ENCODE measurements around the gene ALOX15. TPM values are rescaled to one million over a fixed set of nuclear protein-coding genes. Genes with fewer than 3 reads are reported as not detected.
"Not testable (repeated sequence)": the region's sequence is repeated elsewhere in the genome, so short reads cannot be mapped to it uniquely, and the experiment has no call there.

ALOX15 gene
- total RNA-seq, 2 donors from 2014 or later, result 0.24 TPM; not detected in 1

GRCh38 chr17:4620531-4621101 is 20.9 kb downstream of the ALOX15 start:
- no peak overlapping the region for H3K4me3 Mint-ChIP-seq
- no peaks in the 10 kb centered on the region for H3K36me3 Mint-ChIP-seq (ENCODE audit: low read depth)
- no peak for ATAC-seq (replicated peaks)
- H3K27me3 Mint-ChIP-seq, result peaks cover 19% of the 10 kb centered on the region
- H3K9me3 Mint-ChIP-seq, result no peaks in the 10 kb centered on the region
- no peak overlapping the region for H3K27ac Mint-ChIP-seq
- no peaks in the 10 kb centered on the region for H3K4me1 Mint-ChIP-seq

GRCh38 chr17:4617590-4618351 is 23.7 kb downstream of the ALOX15 start:
- H3K4me1 Mint-ChIP-seq, result no peaks in the 10 kb centered on the region
- no peak overlapping the region for H3K4me3 Mint-ChIP-seq
- ATAC-seq (replicated peaks), result no peak
- H3K27me3 Mint-ChIP-seq, result peaks cover 11% of the 10 kb centered on the region
- H3K27ac Mint-ChIP-seq, result no peak overlapping the region
- no peaks in the 10 kb centered on the region for H3K9me3 Mint-ChIP-seq
- H3K36me3 Mint-ChIP-seq (ENCODE audit: low read depth), result no peaks in the 10 kb centered on the region

GRCh38 chr17:4617090-4617489 is 24.4 kb downstream of the ALOX15 start:
- Mint-ChIP-seq H3K9me3 (no peaks in the 10 kb centered on the region), H3K27ac (no peak overlapping the region), H3K36me3 (ENCODE audit: low read depth) (no peaks in the 10 kb centered on the region), H3K27me3 (peaks cover 11% of the 10 kb centered on the region), H3K4me1 (no peaks in the 10 kb centered on the region), H3K4me3 (no peak overlapping the region)
- ATAC-seq (replicated peaks), result no peak

- Mint-ChIP-seq H3K36me3 (ENCODE audit: low read depth) (no peaks in the 10 kb centered on the region), H3K27ac (no peak overlapping the region), H3K9me3 (no peaks in the 10 kb centered on the region), H3K27me3 (peaks cover 11% of the 10 kb centered on the region), H3K4me1 (no peaks in the 10 kb centered on the region), H3K4me3 (no peak overlapping the region)
- ATAC-seq (replicated peaks), result no peak
Observed at GRCh38 chr17:4616476-4616875, 25.0 kb downstream of the ALOX15 start.

DNA sequence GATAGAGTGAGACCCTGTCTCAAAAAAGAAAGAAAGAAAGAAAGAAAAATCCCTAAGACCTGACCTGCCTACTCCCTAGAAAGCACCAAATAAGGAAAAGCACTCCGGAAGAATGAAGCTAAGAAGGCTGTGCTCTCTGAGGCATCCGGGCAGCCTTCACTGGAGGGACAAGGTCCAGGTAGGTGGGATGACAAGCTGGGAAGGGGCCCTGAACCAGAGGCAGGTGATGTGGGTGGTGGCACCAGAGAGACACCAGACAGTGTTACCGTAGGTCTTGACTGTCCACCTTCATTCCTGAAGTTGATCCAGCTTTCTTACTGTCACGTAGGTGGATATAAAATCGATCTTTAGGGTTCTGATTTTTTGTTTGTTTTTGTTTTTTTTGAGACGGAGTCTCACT is 30.8 kb downstream of the ALOX15 start:
- Mint-ChIP-seq H3K36me3 (ENCODE audit: low read depth) (no peaks in the 10 kb centered on the region), H3K4me3 (no peak overlapping the region), H3K27ac (no peak overlapping the region), H3K4me1 (no peaks in the 10 kb centered on the region), H3K27me3 (peaks cover 15% of the 10 kb centered on the region), H3K9me3 (no peaks in the 10 kb centered on the region)
- no peak for ATAC-seq (replicated peaks)

GRCh38 chr17:4610162-4610561 is 31.3 kb downstream of the ALOX15 start:
- Mint-ChIP-seq H3K27me3 (peaks cover 14% of the 10 kb centered on the region), H3K9me3 (no peaks in the 10 kb centered on the region), H3K27ac (no peak overlapping the region), H3K4me1 (no peaks in the 10 kb centered on the region), H3K36me3 (ENCODE audit: low read depth) (no peaks in the 10 kb centered on the region), H3K4me3 (no peak overlapping the region)
- ATAC-seq (replicated peaks), result no peak

GRCh38 chr17:4609761-4610160 is 31.7 kb downstream of the ALOX15 start:
- no peaks in the 10 kb centered on the region for H3K9me3 Mint-ChIP-seq
- H3K36me3 Mint-ChIP-seq (ENCODE audit: low read depth), result no peaks in the 10 kb centered on the region
- ATAC-seq (replicated peaks), result no peak
- H3K27me3 Mint-ChIP-seq, result peaks cover 14% of the 10 kb centered on the region
- no peak overlapping the region for H3K4me3 Mint-ChIP-seq
- H3K4me1 Mint-ChIP-seq, result no peaks in the 10 kb centered on the region
- H3K27ac Mint-ChIP-seq, result no peak overlapping the region

DNA sequence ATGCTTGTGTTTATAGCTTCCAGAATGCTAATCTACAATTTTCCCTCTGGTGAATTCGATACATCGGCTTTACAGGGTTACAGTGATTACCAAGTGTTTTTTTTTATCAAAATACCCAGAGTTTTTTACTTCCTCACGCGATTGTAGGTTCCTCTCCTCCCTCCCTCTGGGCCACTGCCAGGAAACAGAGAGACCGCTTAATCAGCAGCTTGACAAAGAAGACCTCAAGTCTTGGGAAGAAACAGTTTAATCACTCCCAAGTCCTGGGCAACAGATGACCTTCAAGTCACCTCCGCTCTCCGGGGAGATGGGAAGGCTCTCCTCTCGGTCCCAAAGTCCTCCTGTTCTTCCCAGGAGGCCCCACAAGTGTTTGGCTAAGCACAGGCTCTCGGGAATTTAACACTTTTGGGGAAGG is 33.7 kb downstream of the ALOX15 start:
- Mint-ChIP-seq H3K36me3 (ENCODE audit: low read depth) (no peaks in the 10 kb centered on the region), H3K4me3 (no peak overlapping the region), H3K4me1 (no peaks in the 10 kb centered on the region), H3K27me3 (peaks cover 13% of the 10 kb centered on the region), H3K9me3 (no peaks in the 10 kb centered on the region), H3K27ac (no peak overlapping the region)
- no peak for ATAC-seq (replicated peaks)

DNA sequence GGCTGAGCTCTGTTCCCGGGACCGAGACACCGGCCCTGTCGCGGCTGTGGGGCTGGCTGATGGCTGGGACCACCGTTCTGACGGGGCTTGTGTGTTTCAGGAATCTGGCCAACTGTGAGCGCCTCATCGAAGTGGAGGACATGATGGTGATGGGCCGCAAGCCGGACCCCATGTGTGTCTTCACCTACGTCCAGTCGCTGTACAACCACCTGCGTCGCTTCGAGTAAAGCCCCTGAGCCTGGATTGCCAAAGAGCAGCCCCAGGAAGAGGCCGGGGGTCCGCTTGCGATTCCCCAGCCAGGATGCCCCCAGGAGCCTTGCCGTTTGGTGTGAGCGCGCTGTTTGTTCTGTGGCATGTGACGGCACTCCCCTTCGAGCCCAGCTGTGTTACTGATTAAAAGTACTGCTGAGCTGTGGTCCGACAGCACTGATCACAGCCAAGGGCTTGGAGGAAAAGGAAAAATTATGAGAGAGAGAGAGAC is 34.2 kb downstream of the ALOX15 start:
- H3K9me3 Mint-ChIP-seq, result no peaks in the 10 kb centered on the region
- H3K4me1 Mint-ChIP-seq, result no peaks in the 10 kb centered on the region
- H3K36me3 Mint-ChIP-seq (ENCODE audit: low read depth), result no peaks in the 10 kb centered on the region
- no peak overlapping the region for H3K27ac Mint-ChIP-seq
- H3K4me3 Mint-ChIP-seq, result no peak overlapping the region
- peaks cover 13% of the 10 kb centered on the region for H3K27me3 Mint-ChIP-seq
- ATAC-seq (replicated peaks), result no peak

- H3K36me3 Mint-ChIP-seq (ENCODE audit: low read depth), result no peaks in the 10 kb centered on the region
- no peak overlapping the region for H3K4me3 Mint-ChIP-seq
- no peak overlapping the region for H3K27ac Mint-ChIP-seq
- H3K27me3 Mint-ChIP-seq, result peaks cover 9% of the 10 kb centered on the region
- no peak for ATAC-seq (replicated peaks)
- no peaks in the 10 kb centered on the region for H3K9me3 Mint-ChIP-seq
- H3K4me1 Mint-ChIP-seq, result no peaks in the 10 kb centered on the region
Observed at GRCh38 chr17:4605826-4606225, 35.7 kb downstream of the ALOX15 start.

GRCh38 chr17:4604736-4605135 is 36.7 kb downstream of the ALOX15 start:
- not testable (repeated sequence) for H3K4me1 Mint-ChIP-seq; H3K36me3 Mint-ChIP-seq (ENCODE audit: low read depth); H3K27me3 Mint-ChIP-seq; H3K4me3 Mint-ChIP-seq; H3K9me3 Mint-ChIP-seq; ATAC-seq (replicated peaks); H3K27ac Mint-ChIP-seq

- Mint-ChIP-seq H3K27ac (no peak overlapping the region), H3K9me3 (no peaks in the 10 kb centered on the region), H3K4me3 (no peak overlapping the region), H3K4me1 (no peaks in the 10 kb centered on the region), H3K27me3 (peaks cover 7% of the 10 kb centered on the region), H3K36me3 (ENCODE audit: low read depth) (no peaks in the 10 kb centered on the region)
- no peak for ATAC-seq (replicated peaks)
Observed at GRCh38 chr17:4604111-4604644, 37.3 kb downstream of the ALOX15 start.

DNA sequence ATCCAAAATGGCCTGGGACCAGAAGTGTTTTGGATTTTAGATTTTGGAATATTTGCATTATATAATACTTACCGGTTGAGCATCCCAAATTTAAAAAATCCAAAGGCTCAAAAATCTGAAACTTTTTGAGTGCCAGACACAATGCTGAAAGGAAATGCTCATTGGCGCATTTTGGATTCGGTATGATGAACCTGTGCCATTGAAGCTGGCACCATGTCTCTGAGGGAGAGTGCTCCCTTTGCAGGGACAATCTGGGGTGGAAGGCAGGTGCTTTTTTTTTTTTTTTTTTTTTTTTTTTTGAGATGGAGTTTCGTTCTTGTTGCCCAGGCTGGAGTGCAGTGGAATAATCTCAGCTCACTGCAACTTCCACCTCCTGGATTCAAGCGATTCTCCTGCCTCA is 39.4 kb downstream of the ALOX15 start:
- H3K9me3 Mint-ChIP-seq, result no peaks in the 10 kb centered on the region
- H3K4me3 Mint-ChIP-seq, result no peak overlapping the region
- no peak overlapping the region for H3K27ac Mint-ChIP-seq
- H3K4me1 Mint-ChIP-seq, result no peaks in the 10 kb centered on the region
- H3K36me3 Mint-ChIP-seq (ENCODE audit: low read depth), result no peaks in the 10 kb centered on the region
- H3K27me3 Mint-ChIP-seq, result peaks cover 4% of the 10 kb centered on the region
- no peak for ATAC-seq (replicated peaks)

DNA sequence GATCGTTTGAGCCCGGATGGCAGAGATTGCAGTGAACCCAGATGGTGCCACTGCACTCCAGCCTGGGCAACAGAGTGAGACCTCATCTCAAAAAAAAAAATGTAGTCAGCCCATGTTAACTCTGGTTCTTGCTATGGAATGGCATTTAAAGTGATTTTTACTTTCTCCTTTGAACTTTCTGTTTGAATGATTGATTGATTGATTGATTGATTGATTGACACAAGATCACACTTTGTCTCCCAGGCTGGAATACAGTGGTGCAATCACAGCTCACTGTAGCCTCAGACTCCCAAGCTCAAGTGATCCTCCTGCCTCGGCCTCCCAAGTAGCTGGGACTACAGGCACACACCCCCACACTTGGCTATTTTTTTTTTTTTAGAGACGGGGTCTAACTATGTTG is 40.2 kb downstream of the ALOX15 start:
- no peak overlapping the region for H3K4me3 Mint-ChIP-seq
- H3K4me1 Mint-ChIP-seq, result no peaks in the 10 kb centered on the region
- no peaks in the 10 kb centered on the region for H3K9me3 Mint-ChIP-seq
- H3K27ac Mint-ChIP-seq, result no peak overlapping the region
- ATAC-seq (replicated peaks), result no peak
- peaks cover 5% of the 10 kb centered on the region for H3K27me3 Mint-ChIP-seq
- no peaks in the 10 kb centered on the region for H3K36me3 Mint-ChIP-seq (ENCODE audit: low read depth)

DNA sequence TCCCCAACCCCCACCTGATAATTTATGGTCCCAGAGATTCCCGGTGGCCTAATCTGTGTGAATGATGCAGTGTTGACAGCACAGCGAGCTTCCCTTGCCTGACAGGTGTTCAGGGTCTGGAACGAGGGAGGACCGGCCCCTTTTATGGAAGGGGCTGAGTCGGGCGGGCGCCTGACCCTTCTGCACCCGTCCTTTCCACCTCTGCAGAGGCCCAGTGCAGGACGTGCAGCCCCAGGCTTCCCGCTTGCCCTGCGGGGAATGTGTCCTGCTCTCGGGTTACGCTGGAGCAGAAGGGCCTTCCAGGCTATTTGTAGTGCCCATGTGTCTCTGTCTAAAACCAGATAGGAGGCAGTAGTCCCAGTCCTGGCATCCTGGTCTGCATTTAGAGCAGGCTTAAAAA is 40.9 kb downstream of the ALOX15 start:
- Mint-ChIP-seq H3K4me1 (no peaks in the 10 kb centered on the region), H3K27me3 (peaks cover 5% of the 10 kb centered on the region), H3K36me3 (ENCODE audit: low read depth) (no peaks in the 10 kb centered on the region), H3K9me3 (no peaks in the 10 kb centered on the region), H3K4me3 (no peak overlapping the region), H3K27ac (no peak overlapping the region)
- no peak for ATAC-seq (replicated peaks)

Data from activated T-helper 17 cell treated with anti-CD3 and anti-CD28 coated beads, Interleukin-2, amount 50 U/mL, for 72 hours (primary cell).